HG02981 (cell line): ENCODE measurements around the gene IL1RL1.
A peak's percentile ranks its signal among the peaks of the same experiment; 100 is the strongest.
"Not testable (repeated sequence)": the region's sequence is repeated elsewhere in the genome, so short reads cannot be mapped to it uniquely, and the experiment has no call there.

Source experiments
- ATAC-seq: cut with Tn5 transposase; IDR thresholded peaks from one replicate; pipeline ENCODE4 v1.9.1; 2021; ENCODE audit warnings: mild to moderate bottlenecking, moderate library complexity; ENCODE audit not compliant: unreplicated experiment

The IL1RL1 gene

GRCh38 chr2:102291319-102292075 is 19.9 kb upstream of the IL1RL1 start:
- no peak for ATAC-seq

DNA sequence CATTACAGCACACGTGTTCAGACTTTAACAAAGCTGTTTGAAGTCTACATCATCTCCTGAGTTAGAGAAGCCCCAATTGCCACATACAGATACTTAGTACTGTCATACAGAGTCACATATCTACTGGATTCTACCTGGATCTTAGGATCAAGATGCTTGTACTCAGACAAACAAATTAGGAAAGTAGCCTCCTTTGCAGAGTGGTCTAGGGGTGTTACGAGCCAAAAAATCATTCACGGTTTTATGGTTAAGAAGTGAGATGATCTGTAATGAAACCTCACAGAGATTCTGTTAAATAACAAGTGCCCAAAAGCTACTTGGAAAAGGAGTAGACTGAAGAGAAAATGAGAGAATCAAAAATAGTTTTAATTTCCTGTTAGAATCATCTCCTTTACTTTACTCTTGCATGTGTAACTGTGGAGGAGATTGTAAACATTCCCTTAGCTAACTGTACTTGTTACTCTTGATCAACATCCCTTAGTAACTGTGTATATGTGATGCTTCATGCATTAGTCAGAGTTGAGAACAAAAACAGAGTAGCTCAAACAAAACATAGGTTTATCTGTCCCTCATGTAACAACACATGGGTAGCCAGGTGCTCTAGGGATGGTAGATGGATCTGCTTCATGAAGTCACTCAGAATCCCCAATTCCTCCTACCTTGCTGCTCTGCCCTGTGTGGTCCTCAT is 16.4 kb upstream of the IL1RL1 start:
- ATAC-seq, result no peak

DNA sequence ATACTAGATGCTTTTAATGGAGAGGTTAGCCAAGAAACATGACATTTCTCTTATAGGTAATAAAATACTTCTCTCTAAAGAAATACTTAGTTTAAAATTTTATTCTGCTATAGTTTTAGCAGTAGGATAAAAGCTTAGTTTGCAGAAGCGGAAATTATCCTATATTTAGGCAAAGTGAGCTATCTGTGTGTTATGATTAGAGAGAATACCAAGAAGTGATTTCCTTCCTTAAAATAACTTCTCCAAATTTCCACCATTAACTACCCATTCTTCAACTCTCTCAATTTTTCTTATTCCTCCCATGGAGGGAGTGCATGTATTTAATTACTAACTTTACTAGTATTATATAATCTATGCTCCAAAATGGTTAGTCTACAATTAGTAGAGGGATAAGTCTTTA is 15.8 kb upstream of the IL1RL1 start:
- no peak for ATAC-seq

DNA sequence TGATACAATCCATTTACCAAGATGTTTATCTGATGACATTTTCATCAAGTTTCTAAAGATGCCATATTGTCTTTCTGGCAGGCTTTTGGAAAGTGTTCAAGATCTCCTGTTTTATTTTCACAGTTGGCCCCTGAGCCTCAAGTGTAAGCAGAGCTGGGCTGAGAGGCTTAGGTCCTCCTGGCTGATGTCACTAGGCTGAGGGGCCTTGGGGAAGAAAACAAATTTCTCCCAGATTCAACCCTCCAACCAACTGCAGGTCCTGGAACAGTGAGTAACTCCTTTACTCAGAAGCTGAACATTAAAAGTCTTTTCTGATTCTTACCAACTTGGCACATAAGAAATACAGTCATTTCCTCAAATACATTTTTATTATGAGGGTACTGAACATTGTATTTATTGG is 14.9 kb upstream of the IL1RL1 start:
- no peak for ATAC-seq

- ATAC-seq, result no peak
Observed at GRCh38 chr2:102297891-102298290, 13.5 kb upstream of the IL1RL1 start.

DNA sequence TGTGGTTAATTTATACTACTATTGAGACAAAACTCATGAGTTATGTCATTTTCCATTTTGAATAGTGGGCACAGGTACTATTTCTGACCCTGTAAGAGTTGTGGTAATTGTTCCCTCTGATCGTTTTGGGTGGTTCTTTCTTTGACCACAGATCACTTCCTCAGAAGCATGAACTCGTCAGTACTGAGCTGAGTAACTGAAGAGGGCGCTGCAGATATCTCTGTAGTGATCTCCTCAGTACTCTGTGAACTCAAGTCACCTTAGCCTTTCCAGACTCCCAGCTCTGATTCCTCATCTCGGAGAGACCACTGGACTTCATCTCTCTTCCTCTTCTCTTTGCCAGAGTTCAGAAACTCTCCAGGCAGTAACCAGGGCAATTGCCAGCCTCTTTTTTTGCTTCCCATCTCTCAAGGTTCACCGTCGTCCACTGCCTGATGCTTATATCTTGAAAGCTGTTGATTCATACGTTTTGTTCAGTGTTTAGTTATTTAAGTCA is 9.4 kb upstream of the IL1RL1 start:
- peak; percentile 96 for ATAC-seq

- ATAC-seq, result no peak
Observed at GRCh38 chr2:102302458-102302857, 8.9 kb upstream of the IL1RL1 start.

GRCh38 chr2:102303589-102303988 is 7.8 kb upstream of the IL1RL1 start:
- no peak for ATAC-seq

- ATAC-seq, result no peak
Observed at GRCh38 chr2:102304268-102304667, 7.1 kb upstream of the IL1RL1 start.

DNA sequence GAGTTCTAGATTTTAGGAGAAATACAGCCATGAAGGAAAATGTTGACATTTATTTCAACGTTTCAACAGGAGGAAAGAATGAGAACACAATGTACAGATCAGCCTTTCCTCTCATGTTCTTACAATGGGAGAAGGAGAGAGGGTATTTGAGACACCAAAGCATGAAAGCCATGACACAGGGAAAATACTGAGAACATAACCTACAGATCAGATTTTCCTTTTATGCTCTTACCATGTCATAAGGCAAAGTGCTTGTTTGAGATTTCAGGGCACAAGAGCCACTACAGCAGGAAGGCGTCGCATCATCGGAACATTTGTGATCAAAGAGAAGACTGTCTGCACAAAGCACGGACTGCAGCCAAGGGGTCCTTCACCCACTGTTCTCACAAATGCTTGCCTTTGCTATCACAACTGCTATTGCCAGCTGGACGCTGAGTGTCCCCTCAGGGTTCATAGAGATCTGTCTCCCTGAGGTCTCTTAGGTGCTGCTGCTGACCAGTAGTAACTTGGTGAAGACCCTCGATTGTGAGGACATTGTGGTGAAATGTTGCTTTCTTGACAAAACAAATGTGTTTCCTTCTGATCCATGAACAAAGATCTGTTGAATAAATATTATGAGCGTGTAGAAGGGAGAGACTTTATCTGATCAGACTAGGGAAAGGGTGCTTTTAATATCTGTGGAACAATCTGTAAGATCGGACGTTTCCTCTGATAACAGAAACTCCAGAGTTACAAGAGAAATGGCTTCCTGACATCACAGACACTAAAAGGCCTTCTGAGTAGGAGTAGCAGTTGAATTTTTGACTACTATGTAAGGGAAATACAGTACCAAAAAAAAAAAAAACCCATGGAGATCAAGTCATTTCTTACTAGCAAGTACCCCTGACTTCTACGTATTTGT is 6.4 kb upstream of the IL1RL1 start:
- no peak for ATAC-seq

- no peak for ATAC-seq
Observed at GRCh38 chr2:102306125-102306524, 5.2 kb upstream of the IL1RL1 start.

GRCh38 chr2:102313025-102313424 is 1.7 kb downstream of the IL1RL1 start:
- ATAC-seq, result no peak

DNA sequence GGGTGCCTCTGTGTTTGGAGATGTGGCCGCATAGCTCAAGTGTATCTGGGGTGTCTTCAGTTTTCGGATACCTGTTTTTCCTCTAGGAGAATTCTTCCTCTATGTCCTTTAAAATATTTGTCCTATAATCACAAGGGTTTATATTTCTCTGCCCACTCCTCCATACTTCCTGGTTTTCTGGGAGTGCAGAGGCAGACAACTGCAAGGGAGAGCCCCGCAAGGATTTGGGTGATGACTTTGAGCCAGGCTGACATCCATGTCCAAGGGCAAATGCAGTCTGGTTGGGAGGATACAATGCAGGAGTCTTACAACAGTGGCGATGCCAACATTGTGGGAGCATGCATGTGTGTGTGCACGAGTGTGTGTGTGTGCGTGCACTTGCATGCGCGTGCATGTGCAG is 2.1 kb downstream of the IL1RL1 start:
- ATAC-seq, result no peak

DNA sequence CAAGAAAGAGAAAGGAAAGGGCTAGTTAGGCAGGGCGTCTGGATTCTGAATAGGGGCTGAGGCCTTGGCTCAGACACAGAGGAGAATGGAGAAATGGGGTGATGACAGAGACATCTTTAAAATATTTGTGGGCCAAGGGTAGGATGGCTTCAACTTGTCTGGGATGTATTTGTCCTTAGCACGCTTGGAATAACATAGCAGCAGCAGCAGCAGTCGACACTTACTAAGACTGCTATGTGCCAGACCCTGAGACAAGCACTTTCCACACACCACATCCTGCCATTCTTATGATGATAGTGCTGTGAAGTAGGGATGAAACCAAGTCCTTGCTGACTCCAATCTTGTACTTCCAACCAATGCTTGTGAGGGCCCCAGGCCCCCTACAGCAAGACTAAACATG is 2.6 kb downstream of the IL1RL1 start:
- no peak for ATAC-seq

- ATAC-seq, result no peak
Observed at GRCh38 chr2:102315921-102316320, 4.6 kb downstream of the IL1RL1 start.

- ATAC-seq, result no peak
Observed at GRCh38 chr2:102317715-102318114, 6.4 kb downstream of the IL1RL1 start.

- no peak for ATAC-seq
Observed at GRCh38 chr2:102318437-102318836, 7.1 kb downstream of the IL1RL1 start.

DNA sequence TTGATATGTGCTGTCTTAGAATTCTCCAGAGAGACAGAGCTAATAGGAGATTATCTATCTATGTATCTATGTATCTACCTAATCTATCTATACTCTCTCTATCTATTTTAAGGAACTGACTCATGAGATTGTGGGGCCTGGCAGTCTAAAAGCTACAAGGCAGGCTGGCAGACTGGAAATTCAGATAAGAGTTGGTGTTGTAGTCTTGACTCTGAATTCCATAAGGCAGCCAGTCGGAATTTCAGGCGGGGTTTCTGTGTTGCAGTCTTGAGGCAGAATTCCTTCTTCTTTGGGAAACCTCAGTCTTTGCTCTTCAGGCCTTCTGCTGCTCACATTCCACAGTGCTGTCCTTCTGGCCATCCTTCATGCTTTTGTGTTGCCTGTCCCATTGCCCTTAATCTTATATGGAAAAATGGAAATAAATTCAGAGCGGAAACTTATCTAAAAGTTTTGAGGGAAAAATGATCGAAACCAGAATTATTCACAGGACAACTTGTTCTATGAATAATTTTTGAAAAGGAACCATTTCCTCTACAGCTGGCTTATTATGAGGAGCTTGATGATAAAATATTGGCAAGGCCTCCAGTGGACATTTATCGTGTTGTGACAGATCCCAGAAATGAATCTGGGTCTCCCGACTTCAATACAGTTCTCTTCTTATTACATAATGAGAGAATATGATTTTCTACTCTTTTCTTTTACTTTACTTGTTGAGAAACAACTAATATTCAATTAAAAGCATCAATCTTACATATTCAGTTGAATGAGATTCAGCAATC is 10.8 kb downstream of the IL1RL1 start:
- no peak for ATAC-seq

DNA sequence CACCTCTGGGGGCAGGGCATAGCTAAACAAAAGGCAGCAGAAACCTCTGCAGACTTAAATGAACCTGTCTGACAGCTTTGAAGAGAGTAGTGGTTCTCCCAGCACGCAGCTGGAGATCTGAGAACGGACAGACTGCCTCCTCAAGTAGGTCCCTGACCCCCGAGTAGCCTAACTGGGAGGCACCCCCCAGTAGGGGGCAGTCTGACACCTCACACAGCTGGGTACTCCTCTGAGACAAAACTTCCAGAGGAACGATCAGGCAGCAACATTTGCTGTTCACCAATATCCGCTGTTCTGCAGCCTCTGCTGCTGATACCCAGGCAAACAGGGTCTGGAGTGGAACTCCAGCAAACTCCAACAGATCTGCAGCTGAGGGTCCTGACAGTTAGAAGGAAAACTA is 13.6 kb downstream of the IL1RL1 start:
- not testable (repeated sequence) for ATAC-seq

- ATAC-seq, result no peak
Observed at GRCh38 chr2:102331311-102331980, 20.1 kb downstream of the IL1RL1 start.
